GM18858 (cell line): ENCODE data around the gene KRT6A.

ENCODE experiments used
- ATAC-seq: cut with Tn5 transposase; IDR thresholded peaks from one replicate; pipeline ENCODE4 v1.9.1; 2021; ENCODE audit not compliant: unreplicated experiment

KRT6A gene

GRCh38 chr12:52524898-52525591 lies 32.0 kb upstream of the KRT6A start:
- ATAC-seq: no peak

- no peak for ATAC-seq
Measured at GRCh38 chr12:52524241-52524897, 31.3 kb upstream of the KRT6A start.

- no peak for ATAC-seq
Measured at GRCh38 chr12:52523824-52524223, 30.8 kb upstream of the KRT6A start.

- ATAC-seq: no peak
Measured at GRCh38 chr12:52522346-52523011, 29.4 kb upstream of the KRT6A start.

GRCh38 chr12:52521568-52522266 lies 28.7 kb upstream of the KRT6A start:
- no peak for ATAC-seq

GRCh38 chr12:52521175-52521567 lies 28.1 kb upstream of the KRT6A start:
- ATAC-seq: no peak

- ATAC-seq: no peak
Measured at GRCh38 chr12:52519826-52520662, 27.0 kb upstream of the KRT6A start, which contains the start of gene KRT5. Gene KRT5 (minus strand): TSS chr12:52520394. CDS start chr12:52520296, 98 bp downstream.

GRCh38 chr12:52519387-52519703 lies 26.3 kb upstream of the KRT6A start:
- ATAC-seq: no peak

- no peak for ATAC-seq
Measured at GRCh38 chr12:52518574-52519386, 25.7 kb upstream of the KRT6A start.

GRCh38 chr12:52517888-52518287 lies 24.8 kb upstream of the KRT6A start:
- no peak for ATAC-seq

GRCh38 chr12:52517005-52517835 lies 24.2 kb upstream of the KRT6A start:
- no peak for ATAC-seq

- no peak for ATAC-seq
Measured at GRCh38 chr12:52515927-52516831, 23.1 kb upstream of the KRT6A start.

- ATAC-seq: no peak
Measured at GRCh38 chr12:52515319-52515646, 22.2 kb upstream of the KRT6A start.

GRCh38 chr12:52514471-52515318 lies 21.6 kb upstream of the KRT6A start:
- no peak for ATAC-seq

GRCh38 chr12:52513736-52514135 lies 20.7 kb upstream of the KRT6A start:
- ATAC-seq: no peak

- ATAC-seq: no peak
Measured at GRCh38 chr12:52508211-52508610, 15.2 kb upstream of the KRT6A start.
